Measurements from ENCODE around the gene ADGRB2.

The ADGRB2 gene

GRCh38 chr1:31812158-31812829 is 48.2 kb upstream of the ADGRB2 start:
- no peaks in the 10 kb centered on the region for H3K36me3 ChIP-seq (ENCODE audit: control insufficient read depth in 2 of 2, insufficient read depth in 1 of 2, low read length in 2 of 2)
- TF ChIP-seq ZNF341 (tag by site-specific recombination; IDR thresholded peaks at IDR 0.05; ENCODE audit: low read depth) (no peak), ZNF175 (tag by site-specific recombination; IDR thresholded peaks at IDR 0.05) (no peak), ZNF585B (tag by site-specific recombination; IDR thresholded peaks at IDR 0.05) (no peak), ZNF350 (tag by site-specific recombination; IDR thresholded peaks at IDR 0.05) (no peak), YY2 (tag by site-specific recombination; IDR thresholded peaks at IDR 0.05) (no peak)
- ChIA-PET POLR2A (no interaction called here), CTCF (interaction anchor here (0.6 to 5.5 kb wide), 4 partner anchors 60 to 1394 kb away, joined by 3 to 46 read pairs (median 10); no protein-coding TSS in a partner anchor)
- no peak overlapping the region for H3K4me3 ChIP-seq (ENCODE audit: low read depth, low read length)
- no peaks in the 10 kb centered on the region for H3K9me3 ChIP-seq (ENCODE audit: control insufficient read depth, insufficient read depth, low read depth, low read length)
- no peak overlapping the region for H3K27ac ChIP-seq (ENCODE audit: extremely low read depth, low read depth, low read length)
- H3K4me1 ChIP-seq (ENCODE audit: control insufficient read depth, insufficient read depth, low read length), result no peaks in the 10 kb centered on the region

- Histone ChIP-seq H3K27ac (ENCODE audit: extremely low read depth, low read depth, low read length) (no peak overlapping the region), H3K4me3 (ENCODE audit: low read depth, low read length) (no peak overlapping the region), H3K9me3 (ENCODE audit: control insufficient read depth, insufficient read depth, low read depth, low read length) (no peaks in the 10 kb centered on the region), H3K4me1 (ENCODE audit: control insufficient read depth, insufficient read depth, low read length) (no peaks in the 10 kb centered on the region), H3K36me3 (ENCODE audit: control insufficient read depth in 2 of 2, insufficient read depth in 1 of 2, low read length in 2 of 2) (no peaks in the 10 kb centered on the region)
- CTCF ChIA-PET, result interaction anchor here (0.6 to 2.9 kb wide), 2 partner anchors 152 to 232 kb away, joined by 3 to 17 read pairs; no protein-coding TSS in a partner anchor
- POLR2A ChIA-PET, result no interaction called here
- peak; percentile 49 for TF ChIP-seq ZBTB8A (tag by site-specific recombination; IDR thresholded peaks at IDR 0.05)
- TF ChIP-seq ZFHX2 (tag by site-specific recombination; conservative IDR thresholded peaks at IDR 0.05), result peak; percentile 24; the same call in 1 of the 2 replicates
- TF ChIP-seq ZNF416 (tag by site-specific recombination; IDR thresholded peaks at IDR 0.05), result no peak
These were observed 47.5 kb upstream of the ADGRB2 start for GRCh38 chr1:31811605-31812004.

- TF ChIP-seq ZNF121 (tag by site-specific recombination; IDR thresholded peaks at IDR 0.05) (no peak), SCRT2 (tag by site-specific recombination; IDR thresholded peaks at IDR 0.05) (peak; percentile 40)
- Histone ChIP-seq H3K4me3 (ENCODE audit: low read depth, low read length) (no peak overlapping the region), H3K4me1 (ENCODE audit: control insufficient read depth, insufficient read depth, low read length) (no peaks in the 10 kb centered on the region), H3K9me3 (ENCODE audit: control insufficient read depth, insufficient read depth, low read depth, low read length) (no peaks in the 10 kb centered on the region), H3K27ac (ENCODE audit: extremely low read depth, low read depth, low read length) (no peak overlapping the region), H3K36me3 (ENCODE audit: control insufficient read depth in 2 of 2, insufficient read depth in 1 of 2, low read length in 2 of 2) (no peaks in the 10 kb centered on the region)
- POLR2A ChIA-PET, result no interaction called here
- CTCF ChIA-PET, result interaction anchor here (1.1 to 2.9 kb wide), 2 partner anchors 21 to 154 kb away, joined by 3 to 17 read pairs; no protein-coding TSS in a partner anchor
These were observed 45.6 kb upstream of the ADGRB2 start for GRCh38 chr1:31809698-31810097.

- H3K36me3 ChIP-seq (ENCODE audit: control insufficient read depth in 2 of 2, insufficient read depth in 1 of 2, low read length in 2 of 2), result no peaks in the 10 kb centered on the region
- no peak overlapping the region for H3K4me3 ChIP-seq (ENCODE audit: low read depth, low read length)
- no peaks in the 10 kb centered on the region for H3K9me3 ChIP-seq (ENCODE audit: control insufficient read depth, insufficient read depth, low read depth, low read length)
- CTCF ChIA-PET, result interaction anchor here (0.6 to 0.8 kb wide), 2 partner anchors 18 to 19 kb away, joined by 3 read pairs; no protein-coding TSS in a partner anchor
- POLR2A ChIA-PET, result no interaction called here
- no peaks in the 10 kb centered on the region for H3K4me1 ChIP-seq (ENCODE audit: control insufficient read depth, insufficient read depth, low read length)
- H3K27ac ChIP-seq (ENCODE audit: extremely low read depth, low read depth, low read length), result no peak overlapping the region
- TF ChIP-seq ZIC2 (tag by site-specific recombination; IDR thresholded peaks at IDR 0.05), result no peak
- TF ChIP-seq ZNF624 (tag by site-specific recombination; IDR thresholded peaks at IDR 0.05), result no peak
- TF ChIP-seq HOXA7 (CRISPR knock-in tag; IDR thresholded peaks at IDR 0.05; ENCODE audit: borderline replicate concordance), result no peak
- no peak for TF ChIP-seq ZNF747 (tag by site-specific recombination; IDR thresholded peaks at IDR 0.05)
- TF ChIP-seq ZFP3 (tag by site-specific recombination; IDR thresholded peaks at IDR 0.05; ENCODE audit: low read depth), result no peak
- no peak for TF ChIP-seq ZNF223 (tag by site-specific recombination; IDR thresholded peaks at IDR 0.05)
- TF ChIP-seq ZNF132 (tag by site-specific recombination; IDR thresholded peaks at IDR 0.05; ENCODE audit: borderline replicate concordance), result no peak
- TF ChIP-seq ZNF473 (tag by site-specific recombination; IDR thresholded peaks at IDR 0.05), result no peak
- TF ChIP-seq ZNF221 (tag by site-specific recombination; IDR thresholded peaks at IDR 0.05; ENCODE audit: borderline replicate concordance), result no peak
- no peak for TF ChIP-seq KLF7 (tag by site-specific recombination; IDR thresholded peaks at IDR 0.05; ENCODE audit: borderline replicate concordance)
- no peak for TF ChIP-seq ZNF76 (tag by site-specific recombination; IDR thresholded peaks at IDR 0.05; ENCODE audit: borderline replicate concordance, low read depth)
- no peak for TF ChIP-seq ZNF423 (tag by site-specific recombination; IDR thresholded peaks at IDR 0.05)
- TF ChIP-seq ZNF335 (tag by site-specific recombination; conservative IDR thresholded peaks at IDR 0.05), result no peak
- no peak for TF ChIP-seq ZNF514 (tag by site-specific recombination; IDR thresholded peaks at IDR 0.05)
- no peak for TF ChIP-seq ZNF830 (tag by site-specific recombination; IDR thresholded peaks at IDR 0.05; ENCODE audit: low read depth)
- TF ChIP-seq ZNF398 (tag by site-specific recombination; IDR thresholded peaks at IDR 0.05), result no peak
- TF ChIP-seq ZNF426 (tag by site-specific recombination; IDR thresholded peaks at IDR 0.05), result no peak
- no peak for TF ChIP-seq OVOL3 (tag by site-specific recombination; IDR thresholded peaks at IDR 0.05)
These were observed 43.3 kb upstream of the ADGRB2 start for GRCh38 chr1:31807273-31808048.
